ENCODE results near the gene SLC27A2.
"Not testable (repeated sequence)": the region's sequence is repeated elsewhere in the genome, so short reads cannot be mapped to it uniquely, and the experiment has no call there.

The SLC27A2 gene

GRCh38 chr15:50183112-50183794, 1.3 kb downstream of the SLC27A2 start:
- Histone ChIP-seq H3K4me1 (ENCODE audit: control insufficient read depth, insufficient read depth, low read length) (peaks cover 2% of the 10 kb centered on the region), H3K36me3 (ENCODE audit: control insufficient read depth, insufficient read depth, low read length) (no peaks in the 10 kb centered on the region), H3K4me3 (ENCODE audit: low read depth, low read length) (peak overlapping the region; percentile 73), H3K9ac (ENCODE audit: low read depth, low read length) (no peak overlapping the region), H3K9me3 (ENCODE audit: control insufficient read depth, insufficient read depth, low read length) (no peaks in the 10 kb centered on the region), H3K27me3 (ENCODE audit: control insufficient read depth, insufficient read depth, low read length) (peaks cover 48% of the 10 kb centered on the region)

GRCh38 chr15:50184863-50185504, 3.0 kb downstream of the SLC27A2 start:
- Histone ChIP-seq H3K36me3 (ENCODE audit: control insufficient read depth, insufficient read depth, low read length) (no peaks in the 10 kb centered on the region), H3K4me3 (ENCODE audit: low read depth, low read length) (no peak overlapping the region), H3K9ac (ENCODE audit: low read depth, low read length) (no peak overlapping the region), H3K9me3 (ENCODE audit: control insufficient read depth, insufficient read depth, low read length) (no peaks in the 10 kb centered on the region), H3K4me1 (ENCODE audit: control insufficient read depth, insufficient read depth, low read length) (peaks cover 2% of the 10 kb centered on the region), H3K27me3 (ENCODE audit: control insufficient read depth, insufficient read depth, low read length) (peaks cover 41% of the 10 kb centered on the region)

GRCh38 chr15:50186090-50186489, 4.1 kb downstream of the SLC27A2 start:
- no peaks in the 10 kb centered on the region for H3K9me3 ChIP-seq (ENCODE audit: control insufficient read depth, insufficient read depth, low read length)
- no peaks in the 10 kb centered on the region for H3K36me3 ChIP-seq (ENCODE audit: control insufficient read depth, insufficient read depth, low read length)
- H3K4me1 ChIP-seq (ENCODE audit: control insufficient read depth, insufficient read depth, low read length), result peaks cover 2% of the 10 kb centered on the region
- H3K4me3 ChIP-seq (ENCODE audit: low read depth, low read length), result no peak overlapping the region
- H3K9ac ChIP-seq (ENCODE audit: low read depth, low read length), result no peak overlapping the region
- peaks cover 31% of the 10 kb centered on the region for H3K27me3 ChIP-seq (ENCODE audit: control insufficient read depth, insufficient read depth, low read length)

- Histone ChIP-seq H3K4me3 (ENCODE audit: low read depth, low read length) (no peak overlapping the region), H3K4me1 (ENCODE audit: control insufficient read depth, insufficient read depth, low read length) (peaks cover under 1% of the 10 kb centered on the region), H3K27me3 (ENCODE audit: control insufficient read depth, insufficient read depth, low read length) (peaks cover 25% of the 10 kb centered on the region), H3K36me3 (ENCODE audit: control insufficient read depth, insufficient read depth, low read length) (no peaks in the 10 kb centered on the region), H3K9ac (ENCODE audit: low read depth, low read length) (no peak overlapping the region), H3K9me3 (ENCODE audit: control insufficient read depth, insufficient read depth, low read length) (no peaks in the 10 kb centered on the region)
Observed at GRCh38 chr15:50186752-50187151, 4.8 kb downstream of the SLC27A2 start.

GRCh38 chr15:50187525-50187924, 5.5 kb downstream of the SLC27A2 start:
- Histone ChIP-seq H3K4me3 (ENCODE audit: low read depth, low read length) (no peak overlapping the region), H3K9ac (ENCODE audit: low read depth, low read length) (no peak overlapping the region), H3K36me3 (ENCODE audit: control insufficient read depth, insufficient read depth, low read length) (no peaks in the 10 kb centered on the region), H3K9me3 (ENCODE audit: control insufficient read depth, insufficient read depth, low read length) (no peaks in the 10 kb centered on the region), H3K4me1 (ENCODE audit: control insufficient read depth, insufficient read depth, low read length) (no peaks in the 10 kb centered on the region), H3K27me3 (ENCODE audit: control insufficient read depth, insufficient read depth, low read length) (peaks cover 18% of the 10 kb centered on the region)

- no peaks in the 10 kb centered on the region for H3K36me3 ChIP-seq (ENCODE audit: control insufficient read depth, insufficient read depth, low read length)
- no peak overlapping the region for H3K4me3 ChIP-seq (ENCODE audit: low read depth, low read length)
- H3K4me1 ChIP-seq (ENCODE audit: control insufficient read depth, insufficient read depth, low read length), result no peaks in the 10 kb centered on the region
- no peaks in the 10 kb centered on the region for H3K9me3 ChIP-seq (ENCODE audit: control insufficient read depth, insufficient read depth, low read length)
- peaks cover 14% of the 10 kb centered on the region for H3K27me3 ChIP-seq (ENCODE audit: control insufficient read depth, insufficient read depth, low read length)
- no peak overlapping the region for H3K9ac ChIP-seq (ENCODE audit: low read depth, low read length)
Observed at GRCh38 chr15:50187997-50188396, 6.0 kb downstream of the SLC27A2 start.

GRCh38 chr15:50188793-50189192, 6.8 kb downstream of the SLC27A2 start:
- not testable (repeated sequence) for H3K36me3 ChIP-seq (ENCODE audit: control insufficient read depth, insufficient read depth, low read length); H3K9ac ChIP-seq (ENCODE audit: low read depth, low read length); H3K4me3 ChIP-seq (ENCODE audit: low read depth, low read length); H3K9me3 ChIP-seq (ENCODE audit: control insufficient read depth, insufficient read depth, low read length); H3K27me3 ChIP-seq (ENCODE audit: control insufficient read depth, insufficient read depth, low read length); H3K4me1 ChIP-seq (ENCODE audit: control insufficient read depth, insufficient read depth, low read length)

- Histone ChIP-seq H3K4me3 (ENCODE audit: low read depth, low read length) (no peak overlapping the region), H3K4me1 (ENCODE audit: control insufficient read depth, insufficient read depth, low read length) (no peaks in the 10 kb centered on the region), H3K9ac (ENCODE audit: low read depth, low read length) (no peak overlapping the region)
Observed at GRCh38 chr15:50189633-50190032, 7.6 kb downstream of the SLC27A2 start.

GRCh38 chr15:50190166-50190570, 8.2 kb downstream of the SLC27A2 start:
- Histone ChIP-seq H3K4me1 (ENCODE audit: control insufficient read depth, insufficient read depth, low read length) (no peaks in the 10 kb centered on the region), H3K4me3 (ENCODE audit: low read depth, low read length) (no peak overlapping the region), H3K9ac (ENCODE audit: low read depth, low read length) (no peak overlapping the region), H3K27me3 (ENCODE audit: control insufficient read depth, insufficient read depth, low read length) (no peaks in the 10 kb centered on the region), H3K9me3 (ENCODE audit: control insufficient read depth, insufficient read depth, low read length) (no peaks in the 10 kb centered on the region), H3K36me3 (ENCODE audit: control insufficient read depth, insufficient read depth, low read length) (no peaks in the 10 kb centered on the region)

More at GRCh38 chr15:50189633-50190032, 7.6 kb downstream of the SLC27A2 start:
- Histone ChIP-seq H3K27me3 (ENCODE audit: control insufficient read depth, insufficient read depth, low read length) (no peaks in the 10 kb centered on the region), H3K36me3 (ENCODE audit: control insufficient read depth, insufficient read depth, low read length) (no peaks in the 10 kb centered on the region), H3K9me3 (ENCODE audit: control insufficient read depth, insufficient read depth, low read length) (no peaks in the 10 kb centered on the region)

- H3K4me3 ChIP-seq (ENCODE audit: low read depth, low read length), result no peak overlapping the region
- H3K9me3 ChIP-seq (ENCODE audit: control insufficient read depth, insufficient read depth, low read length), result no peaks in the 10 kb centered on the region
- H3K9ac ChIP-seq (ENCODE audit: low read depth, low read length), result no peak overlapping the region
- H3K27me3 ChIP-seq (ENCODE audit: control insufficient read depth, insufficient read depth, low read length), result no peaks in the 10 kb centered on the region
- no peaks in the 10 kb centered on the region for H3K36me3 ChIP-seq (ENCODE audit: control insufficient read depth, insufficient read depth, low read length)
- no peaks in the 10 kb centered on the region for H3K4me1 ChIP-seq (ENCODE audit: control insufficient read depth, insufficient read depth, low read length)
Observed at GRCh38 chr15:50190723-50191122, 8.7 kb downstream of the SLC27A2 start.

- Histone ChIP-seq H3K4me3 (ENCODE audit: low read depth, low read length) (no peak overlapping the region), H3K36me3 (ENCODE audit: control insufficient read depth, insufficient read depth, low read length) (no peaks in the 10 kb centered on the region), H3K4me1 (ENCODE audit: control insufficient read depth, insufficient read depth, low read length) (no peaks in the 10 kb centered on the region), H3K9ac (ENCODE audit: low read depth, low read length) (no peak overlapping the region), H3K9me3 (ENCODE audit: control insufficient read depth, insufficient read depth, low read length) (no peaks in the 10 kb centered on the region), H3K27me3 (ENCODE audit: control insufficient read depth, insufficient read depth, low read length) (no peaks in the 10 kb centered on the region)
Observed at GRCh38 chr15:50192164-50192563, 10.2 kb downstream of the SLC27A2 start.

GRCh38 chr15:50192926-50193620, 11.1 kb downstream of the SLC27A2 start:
- Histone ChIP-seq H3K4me3 (ENCODE audit: low read depth, low read length) (no peak overlapping the region), H3K27me3 (ENCODE audit: control insufficient read depth, insufficient read depth, low read length) (no peaks in the 10 kb centered on the region), H3K9ac (ENCODE audit: low read depth, low read length) (no peak overlapping the region), H3K4me1 (ENCODE audit: control insufficient read depth, insufficient read depth, low read length) (no peaks in the 10 kb centered on the region), H3K36me3 (ENCODE audit: control insufficient read depth, insufficient read depth, low read length) (no peaks in the 10 kb centered on the region), H3K9me3 (ENCODE audit: control insufficient read depth, insufficient read depth, low read length) (no peaks in the 10 kb centered on the region)

All from iPS-15b (cell line).